ENCODE measurements around the gene LIPG.
"Not testable (repeated sequence)": the region's sequence is repeated elsewhere in the genome, so short reads cannot be mapped to it uniquely, and the experiment has no call there.

Gene LIPG

GRCh38 chr18:49561289-49562193 lies at the start of gene LIPG:
Gene LIPG, plus strand, starts transcription at chr18:49562057. Its CDS starts 252 bp downstream, at chr18:49562309.
- peak; percentile 51 for DNase-seq (ENCODE audit: insufficient read length, low spot score)
- peak; percentile 69 for FAIRE-seq

DNA sequence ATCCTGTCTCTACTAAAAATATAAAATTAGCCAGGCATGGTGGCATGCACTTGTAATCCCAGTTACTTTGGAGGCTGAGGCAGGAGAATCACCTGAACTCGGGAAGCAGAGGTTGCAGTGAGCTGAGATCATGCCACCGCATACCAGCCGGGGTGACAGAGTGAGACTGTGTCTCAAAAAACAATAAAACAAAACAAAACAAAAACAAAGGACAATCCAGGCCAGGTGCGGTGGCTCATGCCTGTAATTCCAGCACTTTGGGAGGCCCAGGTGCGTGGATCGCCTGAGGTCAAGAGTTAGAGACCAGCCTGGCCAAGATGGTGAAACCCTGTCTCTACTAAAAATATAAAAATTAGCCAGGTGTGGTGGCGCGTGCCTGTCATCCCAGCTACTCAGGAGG lies 49.0 kb upstream of the LIPG start:
- DNase-seq (ENCODE audit: insufficient read length, low spot score); FAIRE-seq: not testable (repeated sequence)

- FAIRE-seq (no peak), DNase-seq (ENCODE audit: insufficient read length, low spot score) (no peak)
These were observed 47.3 kb upstream of the LIPG start for GRCh38 chr18:49514577-49514976.

GRCh38 chr18:49515003-49515402 lies 46.9 kb upstream of the LIPG start:
- FAIRE-seq; DNase-seq (ENCODE audit: insufficient read length, low spot score): not testable (repeated sequence)

GRCh38 chr18:49515516-49515915 lies 46.3 kb upstream of the LIPG start:
- no peak for DNase-seq (ENCODE audit: insufficient read length, low spot score)
- FAIRE-seq: no peak

DNA sequence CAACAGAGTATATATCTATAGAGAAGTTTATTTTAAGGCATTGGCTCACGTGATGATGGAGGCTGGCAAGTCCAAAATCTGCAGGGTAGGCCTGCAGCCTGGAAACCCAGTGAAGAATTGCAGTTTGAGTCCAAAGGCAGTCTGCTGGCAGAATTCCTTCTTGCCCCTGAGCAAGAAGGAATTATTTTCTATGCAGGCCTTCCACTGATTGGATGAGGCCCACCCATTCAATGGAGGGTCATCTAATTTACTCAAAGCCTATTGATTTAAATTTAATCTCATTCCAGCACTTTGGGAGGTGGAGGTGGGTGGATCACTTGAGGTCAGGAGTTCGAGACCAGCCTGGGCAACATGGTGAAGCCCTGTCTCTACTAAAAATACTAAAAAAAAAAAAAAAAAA lies 44.4 kb upstream of the LIPG start:
- DNase-seq (ENCODE audit: insufficient read length, low spot score): no peak
- no peak for FAIRE-seq

DNA sequence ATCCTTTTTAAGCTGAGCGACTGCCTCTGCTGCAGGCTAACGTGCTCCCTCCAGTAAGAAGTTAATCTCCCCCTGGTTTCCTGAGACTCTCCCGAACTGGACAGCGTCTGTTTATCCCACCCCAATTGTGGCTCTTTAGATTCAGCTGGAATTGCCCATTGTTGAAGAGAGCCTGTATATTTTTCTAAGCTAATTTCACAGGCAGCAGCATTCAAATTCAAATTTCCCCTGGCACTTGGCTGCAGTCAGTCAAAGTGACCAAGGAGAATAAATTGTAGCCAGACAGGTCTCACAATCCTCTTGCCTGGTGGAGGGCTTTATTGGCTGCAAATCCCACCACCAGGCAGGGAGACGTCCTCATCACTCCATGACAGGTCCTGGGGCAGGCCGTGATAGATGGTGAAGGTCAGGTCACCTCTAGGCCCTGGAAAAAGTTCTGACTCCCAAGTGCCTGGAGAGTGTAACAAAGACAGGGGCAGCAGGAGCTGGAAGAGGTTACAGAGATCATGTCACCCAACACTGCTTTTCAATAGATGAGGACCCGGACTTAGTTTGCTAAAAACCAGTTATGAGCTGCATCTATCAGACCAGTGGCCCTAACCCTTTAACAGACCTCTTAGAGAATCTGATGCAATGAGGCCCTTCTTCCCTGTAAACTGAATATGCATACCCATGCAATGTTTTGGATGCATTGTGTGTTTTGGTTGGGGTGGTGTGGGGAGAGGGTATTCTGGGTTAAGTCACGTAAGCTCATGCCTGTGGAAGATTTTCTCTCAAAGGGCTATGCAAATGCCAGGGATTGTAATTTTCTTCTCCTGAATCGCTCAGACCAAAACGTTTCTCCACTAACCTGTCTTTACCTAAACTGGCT lies 42.5 kb upstream of the LIPG start:
- FAIRE-seq (no peak), DNase-seq (ENCODE audit: insufficient read length, low spot score) (no peak)

- FAIRE-seq (no peak), DNase-seq (ENCODE audit: insufficient read length, low spot score) (no peak)
These were observed 41.2 kb upstream of the LIPG start for GRCh38 chr18:49520661-49521145.

- FAIRE-seq: no peak
- no peak for DNase-seq (ENCODE audit: insufficient read length, low spot score)
These were observed 40.5 kb upstream of the LIPG start for GRCh38 chr18:49521216-49521835.

DNA sequence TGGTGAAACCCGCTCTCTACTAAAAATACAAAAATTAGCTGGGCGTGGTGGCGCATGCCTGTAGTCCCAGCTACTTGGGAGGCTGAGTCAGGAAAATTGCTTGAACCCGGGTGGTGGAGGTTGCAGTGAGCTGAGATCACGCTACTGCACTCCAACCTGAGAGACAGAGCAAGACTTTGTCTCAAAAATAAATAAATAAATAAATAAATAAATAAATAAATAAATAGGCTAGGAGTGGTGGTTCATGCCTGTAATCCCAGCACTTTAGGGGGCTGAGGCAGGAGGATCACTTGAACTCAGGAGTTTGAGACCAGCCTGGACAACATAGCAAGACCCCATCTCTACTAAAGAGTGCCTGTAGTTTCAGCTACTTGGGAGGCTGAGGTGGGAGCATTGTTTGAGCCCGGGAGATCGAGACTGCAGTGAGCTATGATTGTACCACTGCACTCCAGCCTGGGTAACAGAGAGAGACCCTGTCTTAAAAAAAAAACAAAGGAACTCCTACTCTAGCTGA lies 38.2 kb upstream of the LIPG start:
- FAIRE-seq: not testable (repeated sequence)

GRCh38 chr18:49524349-49524748 lies 37.5 kb upstream of the LIPG start:
- DNase-seq (ENCODE audit: insufficient read length, low spot score) (no peak), FAIRE-seq (no peak)

More for the DNA sequence above, 38.2 kb upstream of the LIPG start:
- DNase-seq (ENCODE audit: insufficient read length, low spot score): not testable (repeated sequence)

GRCh38 chr18:49524951-49525350 lies 36.9 kb upstream of the LIPG start:
- FAIRE-seq (no peak), DNase-seq (ENCODE audit: insufficient read length, low spot score) (no peak)

DNA sequence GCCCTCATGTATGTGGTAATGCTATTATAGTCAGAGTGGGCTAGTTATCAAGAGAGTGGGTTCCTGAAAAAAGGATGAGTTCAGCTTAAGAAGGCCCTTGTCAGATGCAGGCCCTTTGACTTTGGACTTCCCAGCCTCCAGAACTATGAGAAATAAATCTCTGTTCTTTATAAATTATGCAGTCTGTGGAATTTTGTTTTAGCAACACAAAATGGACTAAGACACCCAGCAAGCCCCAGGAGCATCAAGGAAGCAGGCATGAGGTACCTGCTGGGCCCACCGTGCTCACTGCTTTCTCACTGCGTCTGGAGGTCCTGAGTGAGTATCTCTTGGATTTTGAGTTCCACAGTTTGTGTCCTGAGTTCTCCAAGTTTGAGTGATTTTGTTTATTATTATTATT lies 35.9 kb upstream of the LIPG start:
- FAIRE-seq (no peak), DNase-seq (ENCODE audit: insufficient read length, low spot score) (no peak)

DNA sequence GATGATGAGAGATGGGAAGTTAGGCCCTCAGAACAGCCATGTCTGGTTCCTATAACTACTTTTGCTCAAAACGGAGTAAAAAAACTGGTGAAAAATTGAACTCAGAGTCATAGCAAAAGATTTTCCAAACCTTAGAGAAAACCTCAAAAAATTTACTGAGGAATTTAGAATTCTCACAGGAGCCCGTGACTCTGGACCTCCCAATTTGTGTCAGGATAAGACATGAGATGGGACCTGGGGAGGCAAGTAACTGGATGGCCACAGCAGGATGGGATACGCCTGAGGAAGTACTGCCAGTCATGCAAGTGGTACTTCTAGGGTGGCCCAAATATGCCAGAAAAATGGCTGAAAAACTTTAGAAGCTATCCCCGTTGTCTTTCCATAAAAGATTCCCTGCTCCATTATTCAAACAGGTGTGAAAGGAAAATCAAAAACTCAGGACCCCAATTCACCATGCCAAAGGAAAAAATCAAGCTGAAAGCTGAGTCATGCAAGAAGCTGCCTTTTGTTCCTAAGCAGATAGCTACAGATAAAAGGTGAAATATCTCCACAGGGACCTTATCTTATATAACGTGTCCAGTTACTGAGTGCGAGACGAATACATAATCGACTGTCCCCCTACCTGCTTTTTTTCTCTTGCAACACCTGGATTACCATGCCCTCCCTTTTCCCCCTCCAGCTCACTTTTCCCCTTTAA lies 34.1 kb upstream of the LIPG start:
- no peak for DNase-seq (ENCODE audit: insufficient read length, low spot score)
- no peak for FAIRE-seq

- no peak for FAIRE-seq
- DNase-seq (ENCODE audit: insufficient read length, low spot score): no peak
These were observed 32.3 kb upstream of the LIPG start for GRCh38 chr18:49529596-49529995.

- no peak for DNase-seq (ENCODE audit: insufficient read length, low spot score)
- no peak for FAIRE-seq
These were observed 30.1 kb upstream of the LIPG start for GRCh38 chr18:49531678-49532153.

DNA sequence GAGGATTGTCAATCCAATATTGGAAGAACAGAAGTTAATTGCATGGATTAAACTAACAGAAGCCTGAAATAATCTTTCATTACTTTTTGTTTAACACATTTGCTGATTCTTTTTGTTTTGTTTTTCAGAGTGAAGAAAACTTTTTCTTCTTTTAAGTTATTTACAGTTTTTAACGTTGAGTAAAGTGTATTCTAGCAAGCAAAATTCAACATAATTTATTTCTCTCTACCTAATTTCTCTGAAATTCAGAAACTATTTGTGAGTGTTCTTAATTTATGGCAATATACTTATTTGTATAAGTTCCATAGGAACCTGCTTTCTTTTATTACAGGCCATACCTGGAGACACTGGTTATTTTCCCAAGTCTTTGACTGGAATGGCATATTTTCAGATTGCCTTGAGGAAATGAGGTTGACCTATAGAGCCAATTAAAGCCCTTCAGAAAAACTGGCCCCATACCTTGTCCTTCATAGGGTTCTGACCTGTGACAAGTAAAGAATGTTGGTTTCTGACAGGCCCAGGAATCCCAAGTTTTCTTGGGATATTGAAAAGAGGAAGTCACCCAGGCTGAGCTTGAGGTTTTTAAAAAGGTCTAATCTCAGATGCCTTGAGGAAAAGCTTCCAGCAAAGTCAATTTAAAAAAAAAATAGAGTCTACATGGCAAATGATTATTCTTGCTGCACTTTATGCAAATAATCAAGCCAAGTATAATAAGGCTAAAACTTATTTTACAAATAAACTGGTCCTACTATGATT lies 26.8 kb upstream of the LIPG start:
- FAIRE-seq: no peak
- DNase-seq (ENCODE audit: insufficient read length, low spot score): no peak

DNA sequence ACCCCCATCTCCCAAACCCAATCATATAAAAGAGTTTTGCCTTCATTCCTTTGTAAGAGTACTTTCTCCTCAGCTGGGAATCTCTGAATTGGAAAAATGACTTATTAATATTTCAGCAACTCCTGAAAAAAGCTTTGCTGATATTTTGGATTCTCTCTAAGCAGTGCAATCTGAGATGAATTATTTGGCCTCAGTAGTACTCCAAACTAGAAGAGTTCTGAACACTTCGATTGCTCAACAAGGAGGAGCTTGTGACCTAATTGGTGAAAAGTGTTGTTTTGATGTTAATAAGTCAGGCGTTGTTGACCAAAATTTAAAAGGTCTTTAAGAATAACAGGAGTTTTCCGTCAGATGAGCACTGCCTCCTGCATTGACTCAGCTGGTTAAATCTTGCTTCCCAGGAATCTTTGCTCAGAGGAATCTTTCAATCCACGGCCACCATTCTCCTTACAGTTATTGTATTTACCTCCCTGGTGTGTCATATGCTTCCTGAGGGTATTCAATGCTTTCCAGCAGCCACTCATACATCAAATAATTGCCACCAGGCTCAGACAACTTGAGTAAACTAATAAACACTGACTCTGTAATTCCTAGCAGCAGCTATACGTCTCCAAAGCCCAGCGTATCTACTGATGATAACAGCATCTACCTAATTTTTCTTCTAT lies 24.5 kb upstream of the LIPG start:
- no peak for FAIRE-seq
- no peak for DNase-seq (ENCODE audit: insufficient read length, low spot score)

DNA sequence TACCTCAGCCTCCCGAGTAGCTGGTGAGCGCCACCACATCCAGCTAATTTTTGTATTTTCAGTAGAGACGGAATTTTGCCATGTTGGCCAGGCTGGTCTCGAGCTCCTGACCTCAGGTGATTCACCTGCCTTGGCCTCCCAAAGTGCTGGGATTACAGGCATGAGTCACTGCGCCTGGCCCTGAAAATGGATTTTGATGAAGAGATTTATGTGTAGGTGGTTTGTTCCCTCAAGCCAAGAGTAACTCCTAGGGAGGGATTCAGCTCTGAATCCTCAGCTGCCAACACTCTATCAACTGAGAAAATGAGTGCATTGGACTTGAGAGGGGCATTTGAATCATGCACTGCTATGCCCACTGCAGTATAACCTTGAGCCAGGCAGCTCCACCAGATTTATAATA lies 17.5 kb upstream of the LIPG start:
- FAIRE-seq (no peak), DNase-seq (ENCODE audit: insufficient read length, low spot score) (no peak)

Measured in GM19239 (cell line).